Left renal cortex interstitium (tissue), 4 donors: ENCODE measurements around the gene SYT11. TPM values are rescaled to one million over a fixed set of nuclear protein-coding genes. Genes with fewer than 3 reads are reported as not detected.

ENCODE experiments used
- DNase-seq, 4 donors: peaks; one replicate each; pipeline ENCODE4 v3.0.0-alpha.2; 2013; ENCODE audit warnings: low read depth in 4 of 4, low spot score in 2 of 4, missing footprints in 1 of 4
- polyA plus RNA-seq, 4 donors: library from polyadenylated mRNA; unstranded; fragments of 120-200 nt; gene quantifications; one replicate each; pipeline ENCODE4 v1.2.1, GENCODE V29; 2013; ENCODE audit not compliant: insufficient read length in 4 of 4

Gene SYT11
- polyA plus RNA-seq, 4 donors: 17.2 to 21.4 (median 20.4) TPM

DNA sequence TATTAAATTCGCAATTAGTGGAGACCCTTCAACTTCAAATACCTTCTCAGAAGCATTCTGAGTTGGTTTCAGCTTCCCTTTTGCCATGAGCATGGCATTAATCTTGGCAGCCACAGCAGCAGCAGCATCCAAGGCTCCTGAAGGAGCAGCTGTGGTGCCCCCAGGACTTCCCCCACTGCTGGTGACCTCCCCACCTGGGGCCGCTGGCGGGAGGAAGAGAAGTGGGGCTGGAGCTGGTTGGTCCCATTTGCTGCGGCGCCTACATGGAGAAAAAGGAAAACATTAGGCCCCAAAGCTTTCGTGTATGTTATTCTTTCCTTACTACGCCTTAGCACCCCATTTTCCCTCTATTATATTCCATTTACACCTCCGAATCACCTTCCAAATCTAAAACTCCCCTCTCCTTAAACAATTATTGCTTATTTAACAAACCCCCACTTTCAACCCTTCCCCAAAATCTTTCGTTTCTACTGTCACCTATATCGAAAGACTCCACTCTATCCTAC, 74.3 kb downstream of the SYT11 start:
- DNase-seq: no peak

DNA sequence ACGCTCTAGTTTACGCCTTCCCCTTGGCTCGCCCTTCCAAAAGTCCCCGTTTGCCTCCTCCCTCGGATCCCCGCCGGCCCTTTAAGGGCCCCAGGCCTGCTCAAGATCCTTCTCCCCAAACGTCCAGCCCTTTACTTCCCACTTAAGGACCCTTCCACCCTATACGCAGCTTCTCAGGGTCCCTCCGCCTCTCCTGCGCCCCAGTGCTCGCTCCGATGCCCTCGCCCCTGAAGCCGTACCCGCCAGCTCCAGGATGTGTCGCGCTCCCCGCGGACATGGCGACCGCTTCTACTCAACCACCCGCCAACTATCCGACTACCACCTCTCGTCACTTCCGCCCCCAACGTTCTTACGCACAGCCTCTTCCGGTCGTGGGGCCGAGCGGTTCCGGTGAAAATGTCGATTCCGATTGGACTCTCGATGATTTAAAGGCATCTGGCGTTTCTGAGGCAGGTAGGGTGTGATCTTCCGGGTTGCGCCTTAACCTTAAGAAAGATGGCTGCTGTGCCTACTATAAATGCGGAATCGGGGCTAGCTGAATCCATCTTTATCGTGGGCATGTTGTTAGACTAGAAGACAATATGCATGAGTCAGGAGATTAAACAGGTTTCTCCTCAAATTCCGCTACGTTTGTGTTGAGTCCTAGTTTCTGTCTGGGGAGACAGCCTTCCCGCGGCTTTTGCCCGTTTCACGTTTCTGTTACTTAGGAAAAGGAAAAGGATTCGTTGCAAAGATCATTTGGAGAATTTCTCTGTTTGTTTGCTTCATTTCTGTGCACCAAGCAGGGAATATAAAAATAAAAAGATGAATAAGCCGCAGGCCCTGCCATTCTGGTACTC, 74.9 kb downstream of the SYT11 start, which contains the start of gene KHDC4:
Gene KHDC4 (minus strand): TSS at position 317 of the 839 bp plus-strand sequence. CDS start 40 bp downstream, at position 277.
- DNase-seq: peak; percentile 95 to 99 (median 96)

Other genes with a start within 250 kb of the SYT11 start
- 10 to 100 TPM; 47.4 to 75.5 (median 61.5) TPM for gene MSTO1, start 249.3 kb upstream of the SYT11 start, polyA plus RNA-seq
- gene YY1AP1, start 170.8 kb upstream of the SYT11 start, polyA plus RNA-seq: 10 to 100 TPM; 60.8 to 81.6 (median 72.5) TPM
- gene DAP3, start 170.5 kb upstream of the SYT11 start, polyA plus RNA-seq: 100 to 1,000 TPM in 3 of 4 donors, 10 to 100 TPM in 1; 99.7 to 152 (median 124) TPM
- gene GON4L, start 2.4 kb upstream of the SYT11 start, polyA plus RNA-seq: 10 to 100 TPM; 31.1 to 62.9 (median 50.4) TPM
- gene RIT1, start 51.8 kb downstream of the SYT11 start, polyA plus RNA-seq: 10 to 100 TPM; 42.9 to 60.3 (median 47.6) TPM
- 10 to 100 TPM; 39.4 to 88.1 (median 60.5) TPM for gene KHDC4, start 74.8 kb downstream of the SYT11 start, polyA plus RNA-seq
- gene RXFP4, start 82.1 kb downstream of the SYT11 start, polyA plus RNA-seq: under 1 TPM; 0.14 to 0.23 (median 0.19) TPM
- gene ARHGEF2, start 119.0 kb downstream of the SYT11 start, polyA plus RNA-seq: 10 to 100 TPM; 77.9 to 97.8 (median 81.2) TPM
- gene SSR2, start 161.4 kb downstream of the SYT11 start, polyA plus RNA-seq: 100 to 1,000 TPM; 349 to 450 (median 397) TPM
- 10 to 100 TPM; 46.9 to 61.7 (median 51.8) TPM for gene UBQLN4, start 194.2 kb downstream of the SYT11 start, polyA plus RNA-seq
- 10 to 100 TPM; 53.9 to 67.9 (median 60.2) TPM for gene LAMTOR2, start 195.2 kb downstream of the SYT11 start, polyA plus RNA-seq
- 10 to 100 TPM; 51.0 to 63.6 (median 55.5) TPM for gene RAB25, start 201.6 kb downstream of the SYT11 start, polyA plus RNA-seq
- gene MEX3A, start 222.9 kb downstream of the SYT11 start, polyA plus RNA-seq: 10 to 100 TPM; 40.9 to 53.6 (median 46.9) TPM